ENCODE measurements around the gene AGFG1. TPM values are rescaled to one million over a fixed set of nuclear protein-coding genes. Genes with fewer than 3 reads are reported as not detected.

The AGFG1 gene
- total RNA-seq, 1 experiment from 2014 or later = 122 TPM

GRCh38 chr2:227430639-227431038 is 41.3 kb upstream of the AGFG1 start:
- Histone ChIP-seq H3K36me3 (ENCODE audit: insufficient read depth, low read length, poor library complexity, severe bottlenecking) (no peaks in the 10 kb centered on the region), H3K9me3 (ENCODE audit: low read depth, low read length, poor library complexity, severe bottlenecking) (peaks cover 14% of the 10 kb centered on the region), H3K4me1 (ENCODE audit: insufficient read depth, low read length, poor library complexity, severe bottlenecking) (no peaks in the 10 kb centered on the region), H3K4me3 (ENCODE audit: low read depth, low read length, poor library complexity, severe bottlenecking) (no peak overlapping the region), H3K27ac (ENCODE audit: low read depth, low read length, poor library complexity, severe bottlenecking) (no peak overlapping the region), H3K27me3 (replicated peaks; ENCODE audit: insufficient read depth, low read depth, low read length, poor library complexity) (no peaks in the 10 kb centered on the region)
- TF ChIP-seq CTCF (conservative IDR thresholded peaks at IDR 0.05; ENCODE audit: low read depth, low read length) = no peak
- no peak for TF ChIP-seq EZH2 (IDR thresholded peaks at IDR 0.05; ENCODE audit: borderline replicate concordance, low read depth, low read length, poor library complexity, severe bottlenecking)
- no TSS peak for BruUV-seq (replicated peaks)
- intact Hi-C loops (cut with micrococcal nuclease; ENCODE audit: unreplicated experiment) = no loop called here
- ChIA-PET POLR2A (ENCODE audit: low non-redundant PET) (no interaction called here), CTCF (no interaction called here)
- no peak for DNase-seq (ENCODE audit: low spot score)

DNA sequence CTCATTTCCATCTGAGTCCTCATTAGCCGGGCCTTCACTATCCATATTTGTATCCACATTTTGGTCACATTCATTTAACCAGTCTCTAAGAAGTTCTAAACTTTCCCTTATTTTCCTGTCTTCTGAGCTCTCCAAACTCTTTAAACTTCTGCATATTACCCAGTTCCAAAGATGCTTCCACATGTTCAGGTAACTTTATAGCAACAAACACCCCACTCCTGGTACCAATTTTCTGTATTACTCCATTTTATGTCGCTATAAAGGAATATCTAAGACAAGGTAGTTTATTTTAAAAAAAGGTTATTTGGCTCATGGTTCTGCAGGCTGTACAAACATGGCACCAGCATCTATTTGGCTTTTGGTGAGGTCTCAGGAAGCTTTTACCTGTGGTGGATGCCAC is 38.8 kb upstream of the AGFG1 start:
- intact Hi-C loops (cut with micrococcal nuclease; ENCODE audit: unreplicated experiment) = no loop called here
- TF ChIP-seq CTCF (conservative IDR thresholded peaks at IDR 0.05; ENCODE audit: low read depth, low read length) (no peak), EZH2 (IDR thresholded peaks at IDR 0.05; ENCODE audit: borderline replicate concordance, low read depth, low read length, poor library complexity, severe bottlenecking) (no peak)

DNA sequence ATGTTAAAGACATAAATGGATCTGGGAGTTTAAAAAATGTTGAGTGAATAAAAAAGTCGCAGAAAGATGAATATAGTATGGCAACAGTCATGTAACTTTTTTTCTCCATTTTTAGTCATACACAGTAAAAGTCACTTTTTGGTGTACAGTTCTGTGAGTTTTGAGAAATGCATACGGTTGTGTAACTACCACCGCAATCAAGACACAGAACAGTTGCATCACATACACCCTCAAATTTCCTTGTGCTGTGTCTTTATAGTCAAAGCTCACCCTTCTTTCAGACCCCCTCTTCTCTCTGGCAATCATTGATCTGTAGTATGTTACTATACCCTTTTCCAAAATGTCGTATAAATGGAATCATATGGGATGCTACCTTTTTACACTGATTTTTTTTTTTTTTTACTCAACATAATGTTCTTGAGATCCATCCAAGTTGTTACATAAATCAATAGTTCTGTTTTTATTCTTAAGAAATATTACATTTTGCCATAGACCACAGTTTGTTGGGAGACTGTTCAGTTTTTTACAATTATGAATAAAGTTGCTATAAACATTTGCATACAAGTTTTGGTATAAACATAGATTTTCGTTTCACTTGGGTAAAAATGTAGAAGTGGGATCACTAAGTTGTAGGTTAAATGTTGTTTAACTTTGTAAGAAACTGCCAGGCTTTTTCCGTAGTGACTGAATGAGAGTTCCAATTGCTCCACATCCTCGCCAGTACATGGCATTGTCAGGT is 35.4 kb upstream of the AGFG1 start:
- Histone ChIP-seq H3K27me3 (replicated peaks; ENCODE audit: insufficient read depth, low read depth, low read length, poor library complexity) (no peaks in the 10 kb centered on the region), H3K9me3 (ENCODE audit: low read depth, low read length, poor library complexity, severe bottlenecking) (peaks cover 14% of the 10 kb centered on the region), H3K27ac (ENCODE audit: low read depth, low read length, poor library complexity, severe bottlenecking) (no peak overlapping the region), H3K4me1 (ENCODE audit: insufficient read depth, low read length, poor library complexity, severe bottlenecking) (no peaks in the 10 kb centered on the region), H3K4me3 (ENCODE audit: low read depth, low read length, poor library complexity, severe bottlenecking) (no peak overlapping the region), H3K36me3 (ENCODE audit: insufficient read depth, low read length, poor library complexity, severe bottlenecking) (no peaks in the 10 kb centered on the region)
- no peak for DNase-seq (ENCODE audit: low spot score)
- ChIA-PET POLR2A (ENCODE audit: low non-redundant PET) (no interaction called here), CTCF (no interaction called here)
- no TSS peak for BruUV-seq (replicated peaks)
- intact Hi-C loops (cut with micrococcal nuclease; ENCODE audit: unreplicated experiment) = no loop called here
- TF ChIP-seq EZH2 (IDR thresholded peaks at IDR 0.05; ENCODE audit: borderline replicate concordance, low read depth, low read length, poor library complexity, severe bottlenecking) (no peak), CTCF (conservative IDR thresholded peaks at IDR 0.05; ENCODE audit: low read depth, low read length) (no peak)

More for the DNA sequence above, 38.8 kb upstream of the AGFG1 start:
- H3K27me3 ChIP-seq (replicated peaks; ENCODE audit: insufficient read depth, low read depth, low read length, poor library complexity) = no peaks in the 10 kb centered on the region
- H3K36me3 ChIP-seq (ENCODE audit: insufficient read depth, low read length, poor library complexity, severe bottlenecking) = no peaks in the 10 kb centered on the region
- H3K4me3 ChIP-seq (ENCODE audit: low read depth, low read length, poor library complexity, severe bottlenecking) = no peak overlapping the region
- peaks cover 14% of the 10 kb centered on the region for H3K9me3 ChIP-seq (ENCODE audit: low read depth, low read length, poor library complexity, severe bottlenecking)
- no peak for DNase-seq (ENCODE audit: low spot score)
- no peak overlapping the region for H3K27ac ChIP-seq (ENCODE audit: low read depth, low read length, poor library complexity, severe bottlenecking)
- no TSS peak for BruUV-seq (replicated peaks)
- H3K4me1 ChIP-seq (ENCODE audit: insufficient read depth, low read length, poor library complexity, severe bottlenecking) = no peaks in the 10 kb centered on the region
- CTCF ChIA-PET = no interaction called here
- POLR2A ChIA-PET (ENCODE audit: low non-redundant PET) = no interaction called here

Measured in A673 (cell line).